Measurements from ENCODE around the gene MYB.

The MYB gene

GRCh38 chr6:135165031-135165430, 16.1 kb upstream of the MYB start:
- no peak for DNase-seq

GRCh38 chr6:135166515-135166914, 14.6 kb upstream of the MYB start:
- DNase-seq, result no peak

- no peak for DNase-seq
These were observed 13.5 kb upstream of the MYB start for GRCh38 chr6:135167617-135168016.

- DNase-seq, result no peak
These were observed 12.3 kb upstream of the MYB start for GRCh38 chr6:135168766-135169165.

- DNase-seq, result no peak
These were observed 10.9 kb upstream of the MYB start for GRCh38 chr6:135170238-135170637.

- DNase-seq, result no peak
These were observed 10.3 kb upstream of the MYB start for GRCh38 chr6:135170849-135171248.

- DNase-seq, result no peak
These were observed 7.7 kb upstream of the MYB start for GRCh38 chr6:135173242-135173988.

GRCh38 chr6:135173989-135174484, 7.1 kb upstream of the MYB start:
- no peak for DNase-seq

- DNase-seq, result no peak
These were observed 5.0 kb upstream of the MYB start for GRCh38 chr6:135176058-135176457.

GRCh38 chr6:135176464-135176863, 4.6 kb upstream of the MYB start:
- DNase-seq, result no peak

GRCh38 chr6:135179372-135179771, 1.7 kb upstream of the MYB start:
- no peak for DNase-seq

- DNase-seq, result no peak
These were observed 1.1 kb upstream of the MYB start for GRCh38 chr6:135179920-135180541.

- no peak for DNase-seq
These were observed 394 bp downstream of the MYB start for GRCh38 chr6:135181333-135182070.

- DNase-seq, result no peak
These were observed 1.2 kb downstream of the MYB start for GRCh38 chr6:135182071-135183001.

GRCh38 chr6:135183002-135183531, 2.0 kb downstream of the MYB start:
- no peak for DNase-seq

- DNase-seq, result no peak
These were observed 2.7 kb downstream of the MYB start for GRCh38 chr6:135183532-135184440.

GRCh38 chr6:135185483-135185882, 4.4 kb downstream of the MYB start:
- no peak for DNase-seq

- no peak for DNase-seq
These were observed 5.1 kb downstream of the MYB start for GRCh38 chr6:135186255-135186654.

- DNase-seq, result no peak
These were observed 6.3 kb downstream of the MYB start for GRCh38 chr6:135187372-135187771.

GRCh38 chr6:135188718-135189117, 7.6 kb downstream of the MYB start:
- DNase-seq, result no peak

- no peak for DNase-seq
These were observed 8.2 kb downstream of the MYB start for GRCh38 chr6:135189344-135189743.
